ENCODE results near the gene COPS2. TPM values are rescaled to one million over a fixed set of nuclear protein-coding genes. Genes with fewer than 3 reads are reported as not detected.
A peak's percentile ranks its signal among the peaks of the same experiment; 100 is the strongest.

Gene COPS2
- total and polyA plus RNA-seq, 2 experiments from 2014 or later = 37.4 to 97.9 TPM

- no peaks in the 10 kb centered on the region for H3K36me3 ChIP-seq (replicated peaks; ENCODE audit: insufficient read depth, low read depth)
- H3K9me2 ChIP-seq (replicated peaks; ENCODE audit: insufficient read depth) = no peaks in the 10 kb centered on the region
- H3K4me3 ChIP-seq = no peak overlapping the region
- H2AFZ ChIP-seq = no peak overlapping the region
- H3K79me2 ChIP-seq = no peaks in the 10 kb centered on the region
- H3K4me2 ChIP-seq = no peak overlapping the region
- TF ChIP-seq EZH2 (IDR thresholded peaks at IDR 0.05; ENCODE audit: borderline replicate concordance) (no peak), EZH2phosphoT487 (IDR thresholded peaks at IDR 0.05; ENCODE audit: low read depth, severe bottlenecking, unreplicated experiment) (no peak), CTCF (IDR thresholded peaks at IDR 0.05; ENCODE audit: poor library complexity) (no peak)
- peaks cover 3% of the 10 kb centered on the region for H3K9me3 ChIP-seq (ENCODE audit: low read depth)
- no peak overlapping the region for H3K27ac ChIP-seq
- no peaks in the 10 kb centered on the region for H4K20me1 ChIP-seq (ENCODE audit: insufficient read depth, poor library complexity, severe bottlenecking)
- H3K4me1 ChIP-seq (ENCODE audit: insufficient read depth) = no peaks in the 10 kb centered on the region
- WGBS (ENCODE audit: low lambda C conversion rate, missing lambda C conversion rate) = 89% methylated on average over 4 of the region's 4 CpGs
- DNase-seq (ENCODE audit: low spot score) = no peak
- no peaks in the 10 kb centered on the region for H3K27me3 ChIP-seq
Measured at GRCh38 chr15:49093252-49094105, 61.9 kb downstream of the COPS2 start.

GRCh38 chr15:49088996-49089395 is 66.4 kb downstream of the COPS2 start:
- H3K4me3 ChIP-seq = no peak overlapping the region
- H3K27ac ChIP-seq = no peak overlapping the region
- DNase-seq (ENCODE audit: low spot score) = no peak
- H3K9me2 ChIP-seq (replicated peaks; ENCODE audit: insufficient read depth) = no peaks in the 10 kb centered on the region
- H4K20me1 ChIP-seq (ENCODE audit: insufficient read depth, poor library complexity, severe bottlenecking) = no peaks in the 10 kb centered on the region
- peaks cover 3% of the 10 kb centered on the region for H3K9me3 ChIP-seq (ENCODE audit: low read depth)
- H3K4me1 ChIP-seq (ENCODE audit: insufficient read depth) = peaks cover 9% of the 10 kb centered on the region
- 77% methylated on average over 4 of the region's 4 CpGs for WGBS (ENCODE audit: low lambda C conversion rate, missing lambda C conversion rate)
- no peak overlapping the region for H3K4me2 ChIP-seq
- no peaks in the 10 kb centered on the region for H3K79me2 ChIP-seq
- TF ChIP-seq EZH2 (IDR thresholded peaks at IDR 0.05; ENCODE audit: borderline replicate concordance) (no peak), EZH2phosphoT487 (IDR thresholded peaks at IDR 0.05; ENCODE audit: low read depth, severe bottlenecking, unreplicated experiment) (no peak), CTCF (IDR thresholded peaks at IDR 0.05; ENCODE audit: poor library complexity) (no peak)
- H2AFZ ChIP-seq = no peak overlapping the region
- H3K27me3 ChIP-seq = no peaks in the 10 kb centered on the region
- H3K36me3 ChIP-seq (replicated peaks; ENCODE audit: insufficient read depth, low read depth) = no peaks in the 10 kb centered on the region

- H3K27ac ChIP-seq = no peak overlapping the region
- no peaks in the 10 kb centered on the region for H3K9me3 ChIP-seq (ENCODE audit: low read depth)
- no peak for TF ChIP-seq CTCF (IDR thresholded peaks at IDR 0.05; ENCODE audit: poor library complexity)
- no peak for TF ChIP-seq EZH2 (IDR thresholded peaks at IDR 0.05; ENCODE audit: borderline replicate concordance)
- no peak for TF ChIP-seq EZH2phosphoT487 (IDR thresholded peaks at IDR 0.05; ENCODE audit: low read depth, severe bottlenecking, unreplicated experiment)
- H3K9me2 ChIP-seq (replicated peaks; ENCODE audit: insufficient read depth) = no peaks in the 10 kb centered on the region
- H4K20me1 ChIP-seq (ENCODE audit: insufficient read depth, poor library complexity, severe bottlenecking) = no peaks in the 10 kb centered on the region
- H3K4me2 ChIP-seq = peak overlapping the region; percentile 51
- peak overlapping the region; percentile 12 for H2AFZ ChIP-seq
- no peak overlapping the region for H3K4me3 ChIP-seq
- H3K79me2 ChIP-seq = no peaks in the 10 kb centered on the region
- 60% methylated on average over 5 of the region's 5 CpGs for WGBS (ENCODE audit: low lambda C conversion rate, missing lambda C conversion rate)
- H3K4me1 ChIP-seq (ENCODE audit: insufficient read depth) = peaks cover 9% of the 10 kb centered on the region
- DNase-seq (ENCODE audit: low spot score) = no peak
- H3K27me3 ChIP-seq = no peaks in the 10 kb centered on the region
- H3K36me3 ChIP-seq (replicated peaks; ENCODE audit: insufficient read depth, low read depth) = no peaks in the 10 kb centered on the region
Measured at GRCh38 chr15:49085696-49086459, 69.5 kb downstream of the COPS2 start.
